HCT116 (cell line): ENCODE measurements around the gene PEDS1. TPM values are rescaled to one million over a fixed set of nuclear protein-coding genes. Genes with fewer than 3 reads are reported as not detected.

Source experiments
- ATAC-seq: fragments of 200-7000 bp; cut with Tn5 transposase; 2 replicates; pipeline ENCODE4 v1.9.1; 2020; ENCODE audit warnings: mild to moderate bottlenecking, moderate library complexity
- BruUV-seq: library from RNA; stranded (reverse); fragments of 400-500 nt; replicated peaks from 2 replicates; lab custom pipeline; 2021; lab: Mats Ljungman, UMichigan
- CTCF ChIA-PET: fragments of 300-600 bp; sonication (Branson Sonifier 250); formaldehyde crosslinking; loops from one replicate; lab custom pipeline; 2021; ENCODE audit warnings: antibody characterized with exemption; lab: Charles Lee
- POLR2A ChIA-PET: fragments of 300-600, 350-600 bp; sonication (Branson Sonifier 250); formaldehyde crosslinking; loops from one replicate; lab custom pipeline; 2021; ENCODE audit warnings: antibody characterized with exemption; lab: Charles Lee
- RAD21 ChIA-PET, 2 experiments: fragments of 300-600 bp; sonication (Branson Sonifier 250); formaldehyde crosslinking; loops; one replicate each; lab custom pipeline; 2023; ENCODE audit warnings: low total read pairs in 2 of 2; ENCODE audit not compliant: uncharacterized antibody in 2 of 2, unreplicated experiment in 2 of 2, low non-redundant PET in 1 of 2; lab: Charles Lee
- DNase-seq: peaks from one replicate; pipeline ENCODE4 v3.0.0-alpha.2; 2010; ENCODE audit warnings: low read depth, low spot score
- H2AFZ ChIP-seq: fragments of 200-600 bp; shearing (Covaris generic), sonication (generic); 2 replicates; pipeline ENCODE4 v1.6.1; 2017; ENCODE audit warnings: low read depth, mixed run types, mixed read lengths, antibody characterized with exemption, low read length; ENCODE audit not compliant: poor library complexity, severe bottlenecking
- H3K27ac ChIP-seq: 2 replicates; pipeline ENCODE4 v1.5.1; 2012; ENCODE audit warnings: low read depth, low read length
- H3K27me3 ChIP-seq: fragments of 200-600 bp; sonication (generic); 2 replicates; pipeline ENCODE4 v1.6.1; 2016; ENCODE audit warnings: mixed run types, low read length, mixed read lengths; ENCODE audit not compliant: insufficient read depth
- H3K36me3 ChIP-seq, 2 experiments: fragments of 200-500 bp in 1 of 2; fragments of 200-600 bp in 1 of 2; sonication (Bioruptor generic) in 1 of 2; sonication (generic) in 1 of 2; 2 replicates each; pipeline versions ENCODE4 v1.5.1 to v1.6.1; 2014 to 2016; ENCODE audit warnings: low read length in 2 of 2, inconsistent platforms in 1 of 2, mixed read lengths in 1 of 2, mixed run types in 1 of 2; ENCODE audit not compliant: insufficient read depth in 2 of 2, control insufficient read depth in 1 of 2
- H3K4me1 ChIP-seq, 2 experiments: fragments of 200-600 bp in 1 of 2; sonication (generic) in 1 of 2; 2 replicates each; pipeline versions ENCODE4 v1.5.1 to v1.6.1; 2012 to 2017; ENCODE audit warnings: low read length in 2 of 2, inconsistent platforms in 1 of 2, mild to moderate bottlenecking in 1 of 2, mixed read lengths in 1 of 2, mixed run types in 1 of 2, moderate library complexity in 1 of 2; ENCODE audit not compliant: insufficient read depth in 2 of 2, control insufficient read depth in 1 of 2
- H3K4me2 ChIP-seq: fragments of 200-600 bp; sonication (generic); 2 replicates; pipeline ENCODE4 v1.6.1; 2017; ENCODE audit warnings: mixed run types, low read length, mixed read lengths
- H3K4me3 ChIP-seq, 2 experiments: fragments of 200-600 bp in 1 of 2; sonication (generic) in 1 of 2; replicated peaks in 1 of 2; 2 replicates each; pipeline ENCODE4 v1.5.1; 2011 to 2016; ENCODE audit warnings: low read length in 2 of 2, control low read depth in 1 of 2, low read depth in 1 of 2, mild to moderate bottlenecking in 1 of 2, mixed read lengths in 1 of 2, mixed run types in 1 of 2
- H3K79me2 ChIP-seq: fragments of 200-600 bp; sonication (generic); 2 replicates; pipeline ENCODE4 v1.6.1; 2017; ENCODE audit warnings: mild to moderate bottlenecking, mixed run types, low read length, moderate library complexity, mixed read lengths; ENCODE audit not compliant: insufficient read depth
- H3K9ac ChIP-seq: fragments of 200-600 bp; sonication (generic); 2 replicates; pipeline ENCODE4 v1.6.1; 2016; ENCODE audit warnings: low read length, mixed read lengths
- H3K9me2 ChIP-seq: fragments of 200-600 bp; sonication (generic), shearing (Covaris generic); 2 replicates; pipeline ENCODE4 v1.6.1; 2017; ENCODE audit warnings: mixed run types, mild to moderate bottlenecking, moderate library complexity; ENCODE audit not compliant: insufficient read depth
- H3K9me3 ChIP-seq, 2 experiments: fragments of 200-500 bp in 1 of 2; fragments of 200-600 bp in 1 of 2; sonication (Bioruptor generic) in 1 of 2; sonication (generic) in 1 of 2; 2 replicates each; pipeline ENCODE4 v1.6.1; 2014 to 2017; ENCODE audit warnings: low read length in 2 of 2, mixed read lengths in 2 of 2, inconsistent platforms in 1 of 2, low read depth in 1 of 2, mild to moderate bottlenecking in 1 of 2, mixed run types in 1 of 2, moderate library complexity in 1 of 2; ENCODE audit not compliant: control insufficient read depth in 1 of 2, insufficient read depth in 1 of 2
- H4K20me1 ChIP-seq: fragments of 200-600 bp; sonication (generic), shearing (Covaris generic); 2 replicates; pipeline ENCODE4 v1.6.1; 2017; ENCODE audit warnings: mixed run types, mild to moderate bottlenecking, moderate library complexity; ENCODE audit not compliant: insufficient read depth
- CBX3 ChIP-seq: IDR thresholded peaks from 2 replicates; pipeline ENCODE4 v1.6.1; 2012; ENCODE audit warnings: low read depth
- EGR1 ChIP-seq: IDR thresholded peaks from 2 replicates; pipeline ENCODE4 v1.6.1; 2012; ENCODE audit warnings: low read depth
- ELF1 ChIP-seq: IDR thresholded peaks from 2 replicates; pipeline ENCODE4 v1.6.1; 2012; ENCODE audit warnings: low read depth, borderline replicate concordance
- EZH2 ChIP-seq: fragments of 200-600 bp; sonication (generic); IDR thresholded peaks from 2 replicates; pipeline ENCODE4 v1.6.1; 2017; ENCODE audit warnings: antibody characterized with exemption, mixed run types
- EZH2phosphoT487 ChIP-seq: fragments of 200-600 bp; IDR thresholded peaks from 2 replicates; pipeline ENCODE4 v1.6.1; 2018; ENCODE audit warnings: antibody characterized with exemption, borderline replicate concordance
- POLR2AphosphoS5 ChIP-seq: IDR thresholded peaks from 2 replicates; pipeline ENCODE4 v1.6.1; 2011; ENCODE audit warnings: mild to moderate bottlenecking, low read depth, low read length, moderate library complexity
- RAD21 ChIP-seq: IDR thresholded peaks from 2 replicates; pipeline ENCODE4 v1.6.1; 2012; ENCODE audit warnings: low read depth, mild to moderate bottlenecking
- SRF ChIP-seq: IDR thresholded peaks from 2 replicates; pipeline ENCODE4 v1.6.1; 2012; ENCODE audit warnings: low read depth
- TCF7L2 ChIP-seq: IDR thresholded peaks from 2 replicates; pipeline ENCODE4 v1.7.0; 2011; ENCODE audit warnings: borderline replicate concordance, inconsistent platforms; ENCODE audit not compliant: insufficient read depth, insufficient read length; ENCODE audit errors: extremely low read depth
- YY1 ChIP-seq: IDR thresholded peaks from 2 replicates; pipeline ENCODE4 v1.6.1; 2011; ENCODE audit warnings: low read length, low read depth, moderate library complexity, mild to moderate bottlenecking; ENCODE audit not compliant: insufficient replicate concordance; ENCODE audit errors: extremely low read depth
- ZNF274 ChIP-seq: fragments of 200-500 bp; sonication (Bioruptor generic); IDR thresholded peaks from 2 replicates; pipeline ENCODE4 v1.6.1; 2014; ENCODE audit warnings: mild to moderate bottlenecking, low read depth, low read length, inconsistent platforms
- intact Hi-C: fragments of 100-400 bp; cut with micrococcal nuclease; formaldehyde crosslinking; loops from 2 replicates; pipeline ENCODE4 v1.10.0; 2022
- total RNA-seq: library from RNA; stranded (reverse); gene quantifications from one replicate; pipeline ENCODE4 v1.2.1, GENCODE V29; 2021; ENCODE audit not compliant: unreplicated experiment
- TF ChIP-seq, protein P1 (sequence below): IDR thresholded peaks from 2 replicates; pipeline ENCODE4 v1.6.1; 2012; ENCODE audit warnings: low read depth
- TF ChIP-seq, protein P2 (sequence below): IDR thresholded peaks from 2 replicates; pipeline ENCODE4 v1.6.1; 2012
- TF ChIP-seq, protein P3 (sequence below): IDR thresholded peaks from 2 replicates; pipeline ENCODE4 v1.6.1; 2012

PEDS1 gene
- total RNA-seq, 1 experiment from 2014 or later, result 31.9 TPM

DNA sequence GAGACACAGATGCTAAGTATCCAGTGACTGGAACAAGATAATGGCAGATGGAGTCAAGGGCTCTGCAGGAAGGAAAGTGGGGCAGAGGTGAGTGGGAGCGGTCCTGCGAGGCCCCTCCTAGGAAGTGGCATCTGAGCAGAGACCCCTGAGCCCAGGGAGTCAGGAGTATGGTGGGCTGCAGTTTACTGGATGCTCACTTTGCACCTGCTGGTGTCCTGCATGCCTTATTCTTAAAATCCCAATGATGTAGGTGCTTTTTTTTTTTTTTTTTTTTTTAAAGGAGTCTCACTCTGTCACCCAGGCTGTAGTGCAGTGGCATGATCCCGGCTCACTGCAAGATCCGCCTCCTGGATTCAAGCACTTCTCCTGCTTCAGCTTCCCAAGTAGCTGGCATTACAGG lies 42.7 kb upstream of the PEDS1 start (continued):
- TF ChIP-seq, protein P1, sequence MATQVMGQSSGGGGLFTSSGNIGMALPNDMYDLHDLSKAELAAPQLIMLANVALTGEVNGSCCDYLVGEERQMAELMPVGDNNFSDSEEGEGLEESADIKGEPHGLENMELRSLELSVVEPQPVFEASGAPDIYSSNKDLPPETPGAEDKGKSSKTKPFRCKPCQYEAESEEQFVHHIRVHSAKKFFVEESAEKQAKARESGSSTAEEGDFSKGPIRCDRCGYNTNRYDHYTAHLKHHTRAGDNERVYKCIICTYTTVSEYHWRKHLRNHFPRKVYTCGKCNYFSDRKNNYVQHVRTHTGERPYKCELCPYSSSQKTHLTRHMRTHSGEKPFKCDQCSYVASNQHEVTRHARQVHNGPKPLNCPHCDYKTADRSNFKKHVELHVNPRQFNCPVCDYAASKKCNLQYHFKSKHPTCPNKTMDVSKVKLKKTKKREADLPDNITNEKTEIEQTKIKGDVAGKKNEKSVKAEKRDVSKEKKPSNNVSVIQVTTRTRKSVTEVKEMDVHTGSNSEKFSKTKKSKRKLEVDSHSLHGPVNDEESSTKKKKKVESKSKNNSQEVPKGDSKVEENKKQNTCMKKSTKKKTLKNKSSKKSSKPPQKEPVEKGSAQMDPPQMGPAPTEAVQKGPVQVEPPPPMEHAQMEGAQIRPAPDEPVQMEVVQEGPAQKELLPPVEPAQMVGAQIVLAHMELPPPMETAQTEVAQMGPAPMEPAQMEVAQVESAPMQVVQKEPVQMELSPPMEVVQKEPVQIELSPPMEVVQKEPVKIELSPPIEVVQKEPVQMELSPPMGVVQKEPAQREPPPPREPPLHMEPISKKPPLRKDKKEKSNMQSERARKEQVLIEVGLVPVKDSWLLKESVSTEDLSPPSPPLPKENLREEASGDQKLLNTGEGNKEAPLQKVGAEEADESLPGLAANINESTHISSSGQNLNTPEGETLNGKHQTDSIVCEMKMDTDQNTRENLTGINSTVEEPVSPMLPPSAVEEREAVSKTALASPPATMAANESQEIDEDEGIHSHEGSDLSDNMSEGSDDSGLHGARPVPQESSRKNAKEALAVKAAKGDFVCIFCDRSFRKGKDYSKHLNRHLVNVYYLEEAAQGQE, result no peak
- TF ChIP-seq, protein P2, sequence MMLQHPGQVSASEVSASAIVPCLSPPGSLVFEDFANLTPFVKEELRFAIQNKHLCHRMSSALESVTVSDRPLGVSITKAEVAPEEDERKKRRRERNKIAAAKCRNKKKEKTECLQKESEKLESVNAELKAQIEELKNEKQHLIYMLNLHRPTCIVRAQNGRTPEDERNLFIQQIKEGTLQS, result no peak
- TF ChIP-seq EZH2phosphoT487, result no peak
- TF ChIP-seq, protein P3, sequence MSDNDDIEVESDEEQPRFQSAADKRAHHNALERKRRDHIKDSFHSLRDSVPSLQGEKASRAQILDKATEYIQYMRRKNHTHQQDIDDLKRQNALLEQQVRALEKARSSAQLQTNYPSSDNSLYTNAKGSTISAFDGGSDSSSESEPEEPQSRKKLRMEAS, result no peak

DNA sequence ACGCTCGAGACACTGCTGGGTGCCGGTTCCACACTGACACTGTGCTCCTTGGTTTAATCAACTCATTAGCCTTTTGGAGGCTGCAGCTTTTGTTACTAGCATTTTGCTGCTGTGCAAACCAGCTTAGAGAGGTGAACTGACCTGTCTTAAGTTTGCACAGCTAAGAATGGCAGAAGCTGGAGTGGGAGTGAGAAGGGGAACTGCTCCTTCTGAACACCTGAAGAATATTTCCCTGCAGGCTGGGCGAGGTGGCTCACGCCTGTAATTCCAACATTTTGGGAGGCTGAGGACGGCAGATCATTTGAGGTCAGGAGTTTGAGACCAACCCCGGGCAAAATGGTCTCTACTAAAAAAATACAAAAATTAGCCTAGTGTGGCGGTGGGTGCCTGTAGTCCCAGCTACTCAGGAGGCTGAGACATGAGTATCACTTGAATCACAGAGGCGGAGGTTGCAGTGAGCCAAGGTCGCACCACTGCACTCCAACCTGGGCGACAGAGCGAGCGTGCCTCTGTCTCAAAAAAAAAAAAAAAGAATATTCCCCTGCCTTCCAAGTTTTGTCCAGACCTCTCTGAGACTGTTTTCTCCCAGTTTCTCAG lies 42.1 kb upstream of the PEDS1 start:
- ChIA-PET CTCF (no interaction called here), RAD21 (no interaction called here), POLR2A (no interaction called here)
- DNase-seq (no peak), ATAC-seq (no peak)
- Histone ChIP-seq H3K27me3 (no peaks in the 10 kb centered on the region), H3K4me3 (no peak overlapping the region), H3K4me2 (no peak overlapping the region), H3K9me2 (no peaks in the 10 kb centered on the region), H3K9me3 (no peaks in the 10 kb centered on the region), H3K9ac (no peak overlapping the region), H3K27ac (no peak overlapping the region), H3K79me2 (peaks cover 26% of the 10 kb centered on the region), H4K20me1 (peaks cover 7% of the 10 kb centered on the region; the same call in 1 of the 2 replicates), H3K4me1 (peaks cover 13 to 19% of the 10 kb centered on the region in 2 experiments), H3K36me3 (peaks cover 0 to 4% of the 10 kb centered on the region in 2 experiments; a peak in 1 of 4 replicates), H2AFZ (no peak overlapping the region)
- intact Hi-C loops, result no loop called here
- BruUV-seq, result no TSS peak
- TF ChIP-seq CBX3 (no peak), RAD21 (no peak), EGR1 (no peak), EZH2 (no peak), YY1 (no peak), TCF7L2 (no peak), ELF1 (no peak), ZNF274 (no peak), POLR2AphosphoS5 (no peak), SRF (no peak)
- TF ChIP-seq, protein P1, result no peak
